Stimulated activated naive CD4-positive, alpha-beta T cell (primary cell): Measurements from ENCODE around the gene TNFRSF8.
"Not testable (repeated sequence)": the region's sequence is repeated elsewhere in the genome, so short reads cannot be mapped to it uniquely, and the experiment has no call there.

ENCODE experiments used
- DNase-seq, 6 experiments: peaks; one replicate each; lab custom pipeline; 2025; lab: John Stamatoyannopoulos, UW

TNFRSF8 gene

GRCh38 chr1:12063141-12064072 lies at the start of gene TNFRSF8:
Gene TNFRSF8 (plus strand): TSS chr1:12063303. CDS start chr1:12063599, 296 bp downstream.
- peak in 1 of 6 experiments; percentile 5 for DNase-seq

- no peak for DNase-seq
Measured at GRCh38 chr1:12014141-12014991, 48.7 kb upstream of the TNFRSF8 start.

- no peak for DNase-seq
Measured at GRCh38 chr1:12015001-12015491, 48.1 kb upstream of the TNFRSF8 start.

GRCh38 chr1:12015499-12015898 lies 47.6 kb upstream of the TNFRSF8 start:
- DNase-seq = no peak

- DNase-seq = no peak
Measured at GRCh38 chr1:12016182-12016581, 46.9 kb upstream of the TNFRSF8 start.

GRCh38 chr1:12019858-12020509 lies 43.1 kb upstream of the TNFRSF8 start:
- no peak for DNase-seq

- no peak for DNase-seq
Measured at GRCh38 chr1:12021616-12022015, 41.5 kb upstream of the TNFRSF8 start.

GRCh38 chr1:12022036-12022435 lies 41.1 kb upstream of the TNFRSF8 start:
- no peak for DNase-seq

- no peak for DNase-seq
Measured at GRCh38 chr1:12026586-12026985, 36.5 kb upstream of the TNFRSF8 start.

- no peak for DNase-seq
Measured at GRCh38 chr1:12028248-12028647, 34.9 kb upstream of the TNFRSF8 start.

- no peak for DNase-seq
Measured at GRCh38 chr1:12028957-12029511, 34.1 kb upstream of the TNFRSF8 start.

GRCh38 chr1:12029720-12030339 lies 33.3 kb upstream of the TNFRSF8 start:
- no peak for DNase-seq

- peak in 2 of 6 experiments; percentile 4 to 14 for DNase-seq
Measured at GRCh38 chr1:12031039-12031980, 31.8 kb upstream of the TNFRSF8 start.

GRCh38 chr1:12032161-12032621 lies 30.9 kb upstream of the TNFRSF8 start:
- DNase-seq = no peak

GRCh38 chr1:12033441-12033840 lies 29.7 kb upstream of the TNFRSF8 start:
- not testable (repeated sequence) for DNase-seq

- DNase-seq = no peak
Measured at GRCh38 chr1:12034381-12034801, 28.7 kb upstream of the TNFRSF8 start.

GRCh38 chr1:12035312-12035711 lies 27.8 kb upstream of the TNFRSF8 start:
- DNase-seq = no peak

- no peak for DNase-seq
Measured at GRCh38 chr1:12037486-12038355, 25.4 kb upstream of the TNFRSF8 start.
